Breast epithelium (tissue), 4 donors: ENCODE data around the gene S100P. TPM values are rescaled to one million over a fixed set of nuclear protein-coding genes. Genes with fewer than 3 reads are reported as not detected.

ENCODE experiments used
- DNase-seq, 2 donors: peaks; one replicate each; pipeline ENCODE4 v3.0.0-alpha.2; 2019; ENCODE audit warnings: low spot score in 2 of 2
- H3K27ac ChIP-seq, 2 donors: fragments of 200-600 bp; sonication (generic) in 1 of 2; one replicate each; pipeline ENCODE4 v1.5.1; 2016 to 2019; ENCODE audit warnings: mild to moderate bottlenecking in 1 of 2
- H3K27me3 ChIP-seq, 2 donors: fragments of 200-600 bp; sonication (generic) in 1 of 2; one replicate each; pipeline versions ENCODE4 v1.5.1 to v1.6.0; 2017 to 2019; ENCODE audit warnings: control low read depth in 1 of 2, mild to moderate bottlenecking in 1 of 2
- H3K36me3 ChIP-seq: fragments of 200-600 bp; one replicate; pipeline ENCODE4 v1.5.1; 2019
- H3K4me1 ChIP-seq, 2 donors: fragments of 200-600 bp; sonication (generic); one replicate each; pipeline ENCODE4 v1.5.1; 2016 to 2019; ENCODE audit warnings: control low read depth in 1 of 2
- H3K4me3 ChIP-seq, 3 donors: fragments of 200-600 bp; sonication (generic); 1 replicate in 2 of 3; 2 replicates in 1 of 3; pipeline ENCODE4 v1.5.1; 2016 to 2019; ENCODE audit warnings: mild to moderate bottlenecking in 3 of 3, moderate library complexity in 2 of 3
- H3K9me3 ChIP-seq, 2 donors: fragments of 200-600 bp; sonication (generic) in 1 of 2; one replicate each; pipeline ENCODE4 v1.5.1; 2016 to 2019; ENCODE audit warnings: control low read depth in 1 of 2
- CTCF ChIP-seq, 3 donors: fragments of 450-650 bp; IDR thresholded peaks; one replicate each; pipeline ENCODE4 v1.5.1; 2016 to 2017; ENCODE audit warnings: antibody characterized with exemption in 3 of 3, mild to moderate bottlenecking in 3 of 3, moderate library complexity in 3 of 3
- POLR2A ChIP-seq: fragments of 450-650 bp; IDR thresholded peaks from one replicate; pipeline ENCODE4 v1.6.1; 2016; ENCODE audit warnings: antibody characterized with exemption, mild to moderate bottlenecking, moderate library complexity
- POLR2AphosphoS5 ChIP-seq, 3 donors: sonication (generic); formaldehyde crosslinking; IDR thresholded peaks; one replicate each; pipeline ENCODE4 v1.6.1; 2017; ENCODE audit warnings: antibody characterized with exemption in 3 of 3
- intact Hi-C: fragments of 100-400 bp; cut with DNase I; formaldehyde crosslinking; loops from one replicate; pipeline ENCODE4 v1.15.1; 2023; ENCODE audit warnings: low total_unique reads
- total RNA-seq, 3 donors: library from RNA; depleted of rRNA; stranded (reverse); fragments of >200 nt; gene quantifications; one replicate each; pipeline ENCODE4 v1.1.0, GENCODE V29; 2016

Gene S100P
- total RNA-seq, 3 donors from 2014 or later, result 0.29 to 0.98 TPM; not detected in 1

DNA sequence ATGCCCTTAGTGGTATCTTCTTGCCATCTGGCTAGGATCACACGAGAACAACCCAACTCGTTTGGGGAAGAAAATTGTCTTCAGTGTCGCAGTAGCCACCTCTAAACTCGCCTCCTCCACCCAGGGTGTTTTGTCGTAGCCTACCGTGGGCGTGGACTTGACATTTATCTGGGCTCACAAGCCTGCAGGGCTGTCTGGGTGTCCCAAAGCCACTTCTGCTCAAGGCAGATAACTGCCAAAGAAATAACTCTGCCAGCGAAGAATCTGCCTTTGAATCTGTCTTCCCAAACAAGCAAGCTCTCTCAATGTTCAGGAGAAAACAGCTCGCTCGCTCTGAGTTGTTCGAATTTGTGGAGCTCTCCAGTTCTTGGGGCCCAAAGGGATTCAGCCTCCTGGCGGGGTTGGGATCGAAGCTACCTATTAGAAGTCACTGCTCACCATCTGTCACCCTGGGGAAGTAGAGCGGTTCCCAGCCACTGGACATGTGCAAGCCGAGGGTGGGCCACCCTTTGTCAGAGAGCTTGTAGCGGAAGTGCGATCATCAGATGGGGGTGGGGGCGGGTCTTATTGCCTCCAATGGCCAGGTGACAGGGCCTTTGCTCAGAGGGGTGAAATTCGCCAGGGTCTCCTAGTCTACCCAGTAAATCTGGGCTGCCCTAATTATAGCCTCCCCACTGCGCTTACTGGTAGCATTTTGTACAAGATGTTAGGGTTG lies 37.1 kb downstream of the S100P start:
- Histone ChIP-seq H3K36me3 (no peaks in the 10 kb centered on the region), H3K9me3 (no peaks in the 10 kb centered on the region), H3K27me3 (no peaks in the 10 kb centered on the region), H3K27ac (no peak overlapping the region), H3K4me3 (no peak overlapping the region), H3K4me1 (peaks cover 10 to 11% of the 10 kb centered on the region in 2 donors)
- TF ChIP-seq POLR2AphosphoS5 (IDR thresholded peaks at IDR 0.05), result no peak
- no peak for TF ChIP-seq POLR2A
- TF ChIP-seq CTCF (IDR thresholded peaks at IDR 0.05), result no peak
- intact Hi-C loops, result no loop called here
- DNase-seq, result no peak

GRCh38 chr4:6731318-6731675 lies 37.6 kb downstream of the S100P start:
- Histone ChIP-seq H3K27me3 (no peaks in the 10 kb centered on the region), H3K27ac (no peak overlapping the region), H3K4me3 (no peak overlapping the region), H3K36me3 (no peaks in the 10 kb centered on the region), H3K4me1 (peaks cover 10 to 11% of the 10 kb centered on the region in 2 donors), H3K9me3 (no peaks in the 10 kb centered on the region)
- TF ChIP-seq POLR2AphosphoS5 (IDR thresholded peaks at IDR 0.05), result no peak
- TF ChIP-seq POLR2A, result no peak
- TF ChIP-seq CTCF (IDR thresholded peaks at IDR 0.05), result no peak
- intact Hi-C loops, result no loop called here
- DNase-seq, result no peak

DNA sequence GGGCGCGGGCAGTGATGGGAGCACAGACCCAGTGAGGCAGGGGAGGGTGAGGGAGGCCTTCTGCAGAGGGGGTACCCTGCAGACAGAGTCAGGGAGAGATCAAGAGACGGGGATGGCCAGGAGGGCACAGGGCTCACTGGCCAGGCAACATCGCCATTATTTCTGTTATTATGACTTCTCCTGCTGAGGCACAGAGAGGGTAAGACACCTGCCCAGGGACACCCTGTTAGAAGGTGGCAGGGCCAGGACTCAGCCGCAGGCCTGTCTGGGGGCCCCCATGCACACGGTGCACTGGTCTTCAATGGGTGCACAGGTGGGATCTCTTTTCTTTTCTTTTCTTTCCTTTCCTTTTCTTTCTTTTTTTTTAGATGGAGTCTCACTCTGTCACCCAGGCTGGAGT lies 38.1 kb downstream of the S100P start:
- TF ChIP-seq POLR2AphosphoS5 (IDR thresholded peaks at IDR 0.05), result no peak
- no peak for TF ChIP-seq CTCF (IDR thresholded peaks at IDR 0.05)
- TF ChIP-seq POLR2A, result no peak
- no peak overlapping the region for H3K4me3 ChIP-seq
- no peak overlapping the region for H3K27ac ChIP-seq
- DNase-seq, result no peak
- no peaks in the 10 kb centered on the region for H3K9me3 ChIP-seq
- intact Hi-C loops, result loop anchor here (2.0 kb wide), 1 partner anchor 55 kb away; no protein-coding TSS in a partner anchor
- H3K36me3 ChIP-seq, result no peaks in the 10 kb centered on the region
- no peaks in the 10 kb centered on the region for H3K27me3 ChIP-seq
- peaks cover 10 to 11% of the 10 kb centered on the region in 2 donors for H3K4me1 ChIP-seq

DNA sequence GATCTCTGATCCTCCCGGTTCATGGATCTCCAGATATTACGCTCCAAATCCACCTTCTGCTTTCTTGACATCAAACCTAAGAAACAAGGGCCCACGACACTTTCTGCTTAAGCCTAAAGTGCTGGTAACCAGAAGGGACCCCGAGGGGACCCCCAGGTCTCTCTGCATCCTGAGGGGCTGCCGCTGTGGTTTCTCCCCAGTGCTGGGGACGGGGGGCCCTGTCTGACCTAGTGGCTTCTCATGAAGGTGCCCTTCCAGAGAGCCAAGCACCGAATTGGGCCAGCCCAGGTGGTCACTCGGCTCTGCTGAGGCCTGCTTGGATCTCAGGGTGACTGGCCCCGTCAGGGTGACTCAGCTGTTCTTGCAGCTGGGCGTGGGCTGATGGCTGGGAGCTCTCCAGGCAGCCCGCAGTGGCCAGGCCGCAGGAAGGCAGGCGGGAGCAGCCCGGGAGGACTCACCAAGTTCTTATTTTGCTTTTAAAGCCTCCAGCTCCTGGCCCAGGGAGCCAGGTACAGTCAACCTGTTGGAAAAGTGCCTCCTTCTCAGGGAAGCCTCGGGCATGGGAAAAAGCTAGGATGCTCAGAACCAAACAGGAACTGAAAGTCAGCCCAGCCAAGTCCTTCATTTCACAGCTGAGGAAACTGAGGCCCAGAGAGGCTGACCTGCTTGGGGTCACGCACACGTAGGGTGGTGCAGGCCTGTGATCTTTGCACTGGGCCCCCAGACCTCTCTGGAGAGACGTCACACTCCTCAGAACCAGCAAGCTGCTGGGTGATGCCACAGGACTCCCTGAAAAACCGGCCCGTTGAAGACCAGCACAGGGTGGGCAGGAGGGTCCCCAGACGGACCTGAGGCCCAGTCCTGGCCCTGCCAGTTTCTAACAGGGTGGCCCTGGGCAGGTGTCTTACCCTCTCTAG lies 39.0 kb downstream of the S100P start:
- Histone ChIP-seq H3K27me3 (no peaks in the 10 kb centered on the region), H3K27ac (peak overlapping the region; percentile 60 to 75), H3K36me3 (no peaks in the 10 kb centered on the region), H3K9me3 (no peaks in the 10 kb centered on the region), H3K4me3 (peak overlapping the region in 1 of 3 donors; percentile 22), H3K4me1 (peaks cover 10 to 11% of the 10 kb centered on the region in 2 donors)
- intact Hi-C loops, result loop anchor here (2.0 kb wide), 1 partner anchor 54 kb away; no protein-coding TSS in a partner anchor
- TF ChIP-seq CTCF (IDR thresholded peaks at IDR 0.05) (no peak), POLR2AphosphoS5 (IDR thresholded peaks at IDR 0.05) (no peak), POLR2A (no peak)
- peak in 1 of 2 donors; percentile 76 for DNase-seq
